ENCODE results near the gene MRGPRE.

The MRGPRE gene

GRCh38 chr11:3183523-3183922 lies 48.7 kb downstream of the MRGPRE start:
- Histone ChIP-seq H3K4me2 (no peak overlapping the region), H3K36me3 (ENCODE audit: insufficient read depth) (no peaks in the 10 kb centered on the region), H2AFZ (ENCODE audit: low read depth) (no peak overlapping the region), H3K27ac (no peak overlapping the region), H3K9ac (no peak overlapping the region), H3K79me2 (ENCODE audit: insufficient read depth, low read depth) (no peaks in the 10 kb centered on the region), H3K27me3 (ENCODE audit: insufficient read depth, low read depth) (no peaks in the 10 kb centered on the region; the same call in 1 of the 2 replicates), H4K20me1 (ENCODE audit: insufficient read depth) (no peaks in the 10 kb centered on the region), H3K4me3 (IDR thresholded peaks at IDR 0.05; ENCODE audit: insufficient read depth, low read depth, low read length) (no peak overlapping the region), H3K4me1 (ENCODE audit: low read depth, poor library complexity, severe bottlenecking) (no peaks in the 10 kb centered on the region)
- TF ChIP-seq, protein P1, sequence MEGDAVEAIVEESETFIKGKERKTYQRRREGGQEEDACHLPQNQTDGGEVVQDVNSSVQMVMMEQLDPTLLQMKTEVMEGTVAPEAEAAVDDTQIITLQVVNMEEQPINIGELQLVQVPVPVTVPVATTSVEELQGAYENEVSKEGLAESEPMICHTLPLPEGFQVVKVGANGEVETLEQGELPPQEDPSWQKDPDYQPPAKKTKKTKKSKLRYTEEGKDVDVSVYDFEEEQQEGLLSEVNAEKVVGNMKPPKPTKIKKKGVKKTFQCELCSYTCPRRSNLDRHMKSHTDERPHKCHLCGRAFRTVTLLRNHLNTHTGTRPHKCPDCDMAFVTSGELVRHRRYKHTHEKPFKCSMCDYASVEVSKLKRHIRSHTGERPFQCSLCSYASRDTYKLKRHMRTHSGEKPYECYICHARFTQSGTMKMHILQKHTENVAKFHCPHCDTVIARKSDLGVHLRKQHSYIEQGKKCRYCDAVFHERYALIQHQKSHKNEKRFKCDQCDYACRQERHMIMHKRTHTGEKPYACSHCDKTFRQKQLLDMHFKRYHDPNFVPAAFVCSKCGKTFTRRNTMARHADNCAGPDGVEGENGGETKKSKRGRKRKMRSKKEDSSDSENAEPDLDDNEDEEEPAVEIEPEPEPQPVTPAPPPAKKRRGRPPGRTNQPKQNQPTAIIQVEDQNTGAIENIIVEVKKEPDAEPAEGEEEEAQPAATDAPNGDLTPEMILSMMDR (conservative IDR thresholded peaks at IDR 0.05; ENCODE audit: low read depth, low read length): no peak

DNA sequence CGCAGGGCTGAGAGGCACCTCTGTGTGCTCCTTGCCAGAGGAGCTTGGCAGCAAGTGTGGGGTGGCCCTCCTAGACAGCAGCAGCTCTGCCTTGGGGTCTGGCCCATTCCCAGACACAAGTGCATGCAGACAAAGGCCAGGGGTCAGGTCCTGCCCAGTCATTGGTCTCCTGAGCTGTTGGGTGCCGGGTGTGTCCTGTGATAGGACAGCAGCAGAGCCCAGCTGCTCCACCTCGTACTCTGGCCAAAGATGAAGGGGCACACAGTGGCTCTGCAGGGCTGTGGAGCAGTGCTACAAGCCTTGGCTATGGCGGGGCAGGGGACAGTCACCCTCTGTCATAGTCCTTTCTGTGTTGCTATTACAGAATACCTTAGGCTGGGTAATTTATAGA lies 49.8 kb downstream of the MRGPRE start:
- TF ChIP-seq, protein P1 (conservative IDR thresholded peaks at IDR 0.05; ENCODE audit: low read depth, low read length): no peak
- no peak overlapping the region for H3K27ac ChIP-seq
- H3K4me2 ChIP-seq: no peak overlapping the region
- no peaks in the 10 kb centered on the region for H3K36me3 ChIP-seq (ENCODE audit: insufficient read depth)
- no peaks in the 10 kb centered on the region for H3K79me2 ChIP-seq (ENCODE audit: insufficient read depth, low read depth)
- no peak overlapping the region for H3K9ac ChIP-seq
- no peak overlapping the region for H3K4me3 ChIP-seq (IDR thresholded peaks at IDR 0.05; ENCODE audit: insufficient read depth, low read depth, low read length)
- no peaks in the 10 kb centered on the region for H4K20me1 ChIP-seq (ENCODE audit: insufficient read depth)
- H3K27me3 ChIP-seq (ENCODE audit: insufficient read depth, low read depth): no peaks in the 10 kb centered on the region; the same call in 1 of the 2 replicates
- no peaks in the 10 kb centered on the region for H3K4me1 ChIP-seq (ENCODE audit: low read depth, poor library complexity, severe bottlenecking)
- no peak overlapping the region for H2AFZ ChIP-seq (ENCODE audit: low read depth)

DNA sequence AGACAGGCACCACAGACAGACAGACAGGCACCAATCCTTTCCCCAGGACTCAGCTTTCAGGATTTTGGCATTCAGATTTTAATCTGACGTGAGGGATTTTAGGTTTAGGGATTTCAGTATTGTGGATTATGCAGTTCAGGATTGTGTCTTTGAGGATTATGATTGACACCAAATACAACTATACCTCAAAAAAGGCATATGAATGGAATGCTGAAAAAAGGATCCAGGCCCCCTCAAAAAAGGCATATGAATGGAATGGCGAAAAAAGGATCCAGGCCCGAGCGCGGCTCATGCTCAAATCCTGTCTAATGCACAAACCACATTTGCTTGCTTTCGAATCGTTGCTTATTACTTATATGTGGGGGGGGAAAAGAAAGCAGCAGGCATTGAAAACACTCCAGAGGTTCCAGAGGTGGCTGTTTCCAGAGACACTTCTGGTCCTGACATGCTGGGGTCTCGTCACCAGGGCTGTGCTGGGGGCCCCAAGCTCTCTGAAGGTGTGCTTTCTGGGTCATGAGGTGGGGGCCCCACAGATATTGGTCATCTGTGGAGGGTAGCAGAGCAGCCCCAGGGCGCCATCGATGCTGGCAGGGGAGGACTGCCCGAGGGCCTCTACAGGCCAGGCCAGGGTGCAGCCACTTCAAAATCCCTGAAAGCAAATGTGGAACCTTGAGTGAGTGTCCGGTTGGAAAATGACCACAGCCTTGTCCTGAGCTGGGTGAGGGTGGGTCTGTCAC lies 50.3 kb downstream of the MRGPRE start:
- no peaks in the 10 kb centered on the region for H4K20me1 ChIP-seq (ENCODE audit: insufficient read depth)
- no peaks in the 10 kb centered on the region for H3K4me1 ChIP-seq (ENCODE audit: low read depth, poor library complexity, severe bottlenecking)
- TF ChIP-seq, protein P1 (conservative IDR thresholded peaks at IDR 0.05; ENCODE audit: low read depth, low read length): no peak
- no peaks in the 10 kb centered on the region; the same call in 1 of the 2 replicates for H3K27me3 ChIP-seq (ENCODE audit: insufficient read depth, low read depth)
- H3K79me2 ChIP-seq (ENCODE audit: insufficient read depth, low read depth): no peaks in the 10 kb centered on the region
- H3K36me3 ChIP-seq (ENCODE audit: insufficient read depth): no peaks in the 10 kb centered on the region
- no peak overlapping the region for H3K4me3 ChIP-seq (IDR thresholded peaks at IDR 0.05; ENCODE audit: insufficient read depth, low read depth, low read length)
- H3K27ac ChIP-seq: no peak overlapping the region
- no peak overlapping the region for H3K9ac ChIP-seq
- H3K4me2 ChIP-seq: no peak overlapping the region
- no peak overlapping the region for H2AFZ ChIP-seq (ENCODE audit: low read depth)

DNA sequence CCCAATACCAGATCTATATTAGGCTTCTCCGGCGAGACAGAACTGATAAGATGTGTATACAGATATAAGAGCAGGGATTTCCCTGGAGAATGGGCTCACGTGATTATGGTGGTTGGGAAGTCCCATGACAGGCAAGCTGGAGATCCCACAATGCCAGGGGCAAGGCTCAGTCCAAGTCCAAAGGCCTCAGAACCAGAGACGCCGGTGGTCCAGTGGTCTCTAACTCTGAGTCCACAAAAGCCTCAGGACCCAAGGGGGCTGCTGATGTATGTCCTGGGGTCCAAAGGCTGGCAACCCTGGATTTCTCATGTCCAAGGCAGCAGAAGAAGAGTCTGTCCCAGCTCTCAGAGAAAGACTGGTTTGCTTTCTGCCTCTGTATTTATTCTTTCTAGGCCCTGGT lies 51.3 kb downstream of the MRGPRE start:
- Histone ChIP-seq H3K27me3 (ENCODE audit: insufficient read depth, low read depth) (no peaks in the 10 kb centered on the region; the same call in 1 of the 2 replicates), H3K27ac (no peak overlapping the region), H4K20me1 (ENCODE audit: insufficient read depth) (no peaks in the 10 kb centered on the region), H3K4me3 (IDR thresholded peaks at IDR 0.05; ENCODE audit: insufficient read depth, low read depth, low read length) (no peak overlapping the region), H3K79me2 (ENCODE audit: insufficient read depth, low read depth) (no peaks in the 10 kb centered on the region), H3K36me3 (ENCODE audit: insufficient read depth) (no peaks in the 10 kb centered on the region), H3K9ac (no peak overlapping the region), H3K4me2 (no peak overlapping the region), H3K4me1 (ENCODE audit: low read depth, poor library complexity, severe bottlenecking) (no peaks in the 10 kb centered on the region), H2AFZ (ENCODE audit: low read depth) (no peak overlapping the region)
- TF ChIP-seq, protein P1 (conservative IDR thresholded peaks at IDR 0.05; ENCODE audit: low read depth, low read length): no peak

Data from KMS-11 (cell line).